ENCODE results near the gene NLRC3.

NLRC3 gene

GRCh38 chr16:3496386-3496785, 80.8 kb downstream of the NLRC3 start:
- WGBS (ENCODE audit: insufficient coverage), result 99% methylated on average over 26 of the region's 30 CpGs
- no peak for DNase-seq
- ChIA-PET POLR2A (no interaction called here), CTCF (no interaction called here)
- H3K9me3 ChIP-seq (ENCODE audit: control extremely low read depth in 1 of 5, control insufficient read depth in 4 of 5, insufficient read depth in 2 of 5, low read depth in 1 of 5, low read length in 4 of 5), result no peaks in the 10 kb centered on the region
- peaks cover 0 to 14% (median 6%) of the 10 kb centered on the region in 4 experiments for H3K4me1 ChIP-seq (ENCODE audit: control extremely low read depth in 1 of 4, control insufficient read depth in 4 of 4, insufficient read depth in 4 of 4, low read length in 3 of 4)
- H3K4me3 ChIP-seq (ENCODE audit: control insufficient read depth in 1 of 7, extremely low read depth in 1 of 7, insufficient read depth in 4 of 7, low read depth in 2 of 7, low read length in 6 of 7), result no peak overlapping the region
- no peaks in the 10 kb centered on the region for H3K27me3 ChIP-seq (replicated peaks in 2 of 5; ENCODE audit: control insufficient read depth in 4 of 5, insufficient read depth in 5 of 5, low read length in 4 of 5)
- no peak overlapping the region for H3K27ac ChIP-seq (ENCODE audit: insufficient read depth in 1 of 2, low read depth in 1 of 2, low read length in 2 of 2, poor library complexity in 1 of 2, severe bottlenecking in 2 of 2)
- H3K36me3 ChIP-seq (ENCODE audit: control insufficient read depth in 4 of 4, insufficient read depth in 4 of 4, low read length in 3 of 4), result no peaks in the 10 kb centered on the region

- Histone ChIP-seq H3K9me3 (ENCODE audit: control extremely low read depth in 1 of 5, control insufficient read depth in 4 of 5, insufficient read depth in 2 of 5, low read depth in 1 of 5, low read length in 4 of 5) (no peaks in the 10 kb centered on the region), H3K36me3 (ENCODE audit: control insufficient read depth in 4 of 4, insufficient read depth in 4 of 4, low read length in 3 of 4) (no peaks in the 10 kb centered on the region), H3K4me1 (ENCODE audit: control extremely low read depth in 1 of 4, control insufficient read depth in 4 of 4, insufficient read depth in 4 of 4, low read length in 3 of 4) (peaks cover 0 to 14% (median 4%) of the 10 kb centered on the region in 4 experiments), H3K4me3 (ENCODE audit: control insufficient read depth in 1 of 7, extremely low read depth in 1 of 7, insufficient read depth in 4 of 7, low read depth in 2 of 7, low read length in 6 of 7) (no peak within 1 kb of the TSS), H3K27ac (ENCODE audit: insufficient read depth in 1 of 2, low read depth in 1 of 2, low read length in 2 of 2, poor library complexity in 1 of 2, severe bottlenecking in 2 of 2) (no peak within 1 kb of the TSS), H3K27me3 (replicated peaks in 2 of 5; ENCODE audit: control insufficient read depth in 4 of 5, insufficient read depth in 5 of 5, low read length in 4 of 5) (no peaks in the 10 kb centered on the region)
- ChIA-PET CTCF (no interaction called here), POLR2A (no interaction called here)
- DNase-seq, result no peak
- WGBS (ENCODE audit: insufficient coverage), result no CpG with 5 or more reads among the region's 3 CpGs
Measured at GRCh38 chr16:3495176-3495575, 82.0 kb downstream of the NLRC3 start, which contains the start of gene C16orf90. C16orf90 (minus strand) TSS chr16:3495489; CDS start chr16:3495421, 68 bp downstream.

GRCh38 chr16:3494386-3494973, 82.7 kb downstream of the NLRC3 start:
- no peak overlapping the region for H3K4me3 ChIP-seq (ENCODE audit: control insufficient read depth in 1 of 7, extremely low read depth in 1 of 7, insufficient read depth in 4 of 7, low read depth in 2 of 7, low read length in 6 of 7)
- H3K4me1 ChIP-seq (ENCODE audit: control extremely low read depth in 1 of 4, control insufficient read depth in 4 of 4, insufficient read depth in 4 of 4, low read length in 3 of 4), result peaks cover 0 to 7% (median 0%) of the 10 kb centered on the region in 4 experiments
- no peak overlapping the region for H3K27ac ChIP-seq (ENCODE audit: insufficient read depth in 1 of 2, low read depth in 1 of 2, low read length in 2 of 2, poor library complexity in 1 of 2, severe bottlenecking in 2 of 2)
- H3K27me3 ChIP-seq (replicated peaks in 2 of 5; ENCODE audit: control insufficient read depth in 4 of 5, insufficient read depth in 5 of 5, low read length in 4 of 5), result no peaks in the 10 kb centered on the region
- no peaks in the 10 kb centered on the region for H3K9me3 ChIP-seq (ENCODE audit: control extremely low read depth in 1 of 5, control insufficient read depth in 4 of 5, insufficient read depth in 2 of 5, low read depth in 1 of 5, low read length in 4 of 5)
- 98% methylated on average over 16 of the region's 16 CpGs for WGBS (ENCODE audit: insufficient coverage)
- CTCF ChIA-PET, result no interaction called here
- DNase-seq, result no peak
- H3K36me3 ChIP-seq (ENCODE audit: control insufficient read depth in 4 of 4, insufficient read depth in 4 of 4, low read length in 3 of 4), result no peaks in the 10 kb centered on the region
- POLR2A ChIA-PET, result interaction anchor here (0.6 kb wide), 1 partner anchor 14 kb away, joined by 5 read pairs; no protein-coding TSS in a partner anchor

GRCh38 chr16:3492356-3492755, 84.8 kb downstream of the NLRC3 start:
- ChIA-PET CTCF (no interaction called here), POLR2A (no interaction called here)

GRCh38 chr16:3490911-3491629, 86.1 kb downstream of the NLRC3 start:
- H3K27me3 ChIP-seq (replicated peaks in 2 of 5; ENCODE audit: control insufficient read depth in 4 of 5, insufficient read depth in 5 of 5, low read length in 4 of 5), result no peaks in the 10 kb centered on the region
- POLR2A ChIA-PET, result interaction anchor here (0.6 kb wide), 1 partner anchor 328 kb away, joined by 4 read pairs; no protein-coding TSS in a partner anchor
- H3K27ac ChIP-seq (ENCODE audit: insufficient read depth in 1 of 2, low read depth in 1 of 2, low read length in 2 of 2, poor library complexity in 1 of 2, severe bottlenecking in 2 of 2), result no peak overlapping the region
- DNase-seq, result no peak
- 81% methylated on average over 12 of the region's 17 CpGs for WGBS (ENCODE audit: insufficient coverage)
- peaks cover 0 to 20% (median 13%) of the 10 kb centered on the region in 4 experiments for H3K36me3 ChIP-seq (ENCODE audit: control insufficient read depth in 4 of 4, insufficient read depth in 4 of 4, low read length in 3 of 4)
- no peaks in the 10 kb centered on the region for H3K9me3 ChIP-seq (ENCODE audit: control extremely low read depth in 1 of 5, control insufficient read depth in 4 of 5, insufficient read depth in 2 of 5, low read depth in 1 of 5, low read length in 4 of 5)
- CTCF ChIA-PET, result interaction anchor here (0.6 to 1.7 kb wide), 2 partner anchors 9 to 30 kb away, joined by 3 to 5 read pairs; no protein-coding TSS in a partner anchor
- no peak overlapping the region for H3K4me3 ChIP-seq (ENCODE audit: control insufficient read depth in 1 of 7, extremely low read depth in 1 of 7, insufficient read depth in 4 of 7, low read depth in 2 of 7, low read length in 6 of 7)
- peaks cover 0 to 7% (median 0%) of the 10 kb centered on the region in 4 experiments for H3K4me1 ChIP-seq (ENCODE audit: control extremely low read depth in 1 of 4, control insufficient read depth in 4 of 4, insufficient read depth in 4 of 4, low read length in 3 of 4)

More at GRCh38 chr16:3492356-3492755, 84.8 kb downstream of the NLRC3 start:
- Histone ChIP-seq H3K4me1 (ENCODE audit: control extremely low read depth in 1 of 4, control insufficient read depth in 4 of 4, insufficient read depth in 4 of 4, low read length in 3 of 4) (peaks cover 0 to 7% (median 0%) of the 10 kb centered on the region in 4 experiments), H3K27me3 (replicated peaks in 2 of 5; ENCODE audit: control insufficient read depth in 4 of 5, insufficient read depth in 5 of 5, low read length in 4 of 5) (no peaks in the 10 kb centered on the region), H3K27ac (ENCODE audit: insufficient read depth in 1 of 2, low read depth in 1 of 2, low read length in 2 of 2, poor library complexity in 1 of 2, severe bottlenecking in 2 of 2) (no peak overlapping the region), H3K36me3 (ENCODE audit: control insufficient read depth in 4 of 4, insufficient read depth in 4 of 4, low read length in 3 of 4) (peaks cover 0 to 9% (median 8%) of the 10 kb centered on the region in 4 experiments), H3K4me3 (ENCODE audit: control insufficient read depth in 1 of 7, extremely low read depth in 1 of 7, insufficient read depth in 4 of 7, low read depth in 2 of 7, low read length in 6 of 7) (no peak overlapping the region), H3K9me3 (ENCODE audit: control extremely low read depth in 1 of 5, control insufficient read depth in 4 of 5, insufficient read depth in 2 of 5, low read depth in 1 of 5, low read length in 4 of 5) (no peaks in the 10 kb centered on the region)
- 96% methylated on average over 9 of the region's 10 CpGs for WGBS (ENCODE audit: insufficient coverage)
- DNase-seq, result no peak

Measured in common myeloid progenitor, CD34-positive (primary cell).